Measurements from ENCODE around the gene PPP2R3C.

Gene PPP2R3C

DNA sequence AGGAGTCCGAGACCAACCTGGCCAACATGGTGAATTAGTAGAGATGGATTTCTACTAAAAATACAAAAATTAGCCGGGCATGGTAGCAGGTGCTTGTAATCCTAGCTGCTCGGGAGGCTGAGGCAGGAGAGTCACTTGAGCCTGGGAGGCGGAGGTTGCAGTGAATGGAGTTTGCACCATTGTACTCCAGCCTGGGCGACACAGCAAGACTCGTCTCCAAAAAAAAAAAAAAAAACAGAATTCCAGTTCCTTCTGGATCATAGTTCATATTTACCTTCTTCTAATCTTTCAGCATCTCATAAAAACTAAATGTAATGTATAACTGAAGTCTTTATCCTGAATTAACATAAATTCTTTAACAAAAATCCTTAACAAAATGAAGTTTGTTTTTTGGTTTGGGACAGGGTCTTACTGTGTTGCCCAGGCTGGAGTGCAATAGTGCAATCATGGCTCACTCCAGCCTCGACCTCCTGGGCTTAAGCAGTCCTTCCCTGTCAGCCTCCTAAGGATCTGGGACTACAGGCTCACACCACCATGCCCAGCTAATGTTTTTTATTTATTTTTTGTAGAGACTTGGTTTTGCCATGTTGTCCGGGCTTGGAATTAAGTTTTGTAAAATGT, 38.1 kb downstream of the PPP2R3C start:
- no peak overlapping the region for H3K27ac Mint-ChIP-seq
- no peak overlapping the region for H3K4me3 Mint-ChIP-seq
- no peaks in the 10 kb centered on the region for H3K9me3 Mint-ChIP-seq
- H3K27me3 Mint-ChIP-seq (ENCODE audit: low read depth) = no peaks in the 10 kb centered on the region
- H3K4me1 Mint-ChIP-seq = no peaks in the 10 kb centered on the region
- TF ChIP-seq, protein P1, sequence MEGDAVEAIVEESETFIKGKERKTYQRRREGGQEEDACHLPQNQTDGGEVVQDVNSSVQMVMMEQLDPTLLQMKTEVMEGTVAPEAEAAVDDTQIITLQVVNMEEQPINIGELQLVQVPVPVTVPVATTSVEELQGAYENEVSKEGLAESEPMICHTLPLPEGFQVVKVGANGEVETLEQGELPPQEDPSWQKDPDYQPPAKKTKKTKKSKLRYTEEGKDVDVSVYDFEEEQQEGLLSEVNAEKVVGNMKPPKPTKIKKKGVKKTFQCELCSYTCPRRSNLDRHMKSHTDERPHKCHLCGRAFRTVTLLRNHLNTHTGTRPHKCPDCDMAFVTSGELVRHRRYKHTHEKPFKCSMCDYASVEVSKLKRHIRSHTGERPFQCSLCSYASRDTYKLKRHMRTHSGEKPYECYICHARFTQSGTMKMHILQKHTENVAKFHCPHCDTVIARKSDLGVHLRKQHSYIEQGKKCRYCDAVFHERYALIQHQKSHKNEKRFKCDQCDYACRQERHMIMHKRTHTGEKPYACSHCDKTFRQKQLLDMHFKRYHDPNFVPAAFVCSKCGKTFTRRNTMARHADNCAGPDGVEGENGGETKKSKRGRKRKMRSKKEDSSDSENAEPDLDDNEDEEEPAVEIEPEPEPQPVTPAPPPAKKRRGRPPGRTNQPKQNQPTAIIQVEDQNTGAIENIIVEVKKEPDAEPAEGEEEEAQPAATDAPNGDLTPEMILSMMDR (IDR thresholded peaks at IDR 0.05; ENCODE audit: unreplicated experiment in 3 of 3) = no peak
- peaks cover 54% of the 10 kb centered on the region for H3K36me3 Mint-ChIP-seq (ENCODE audit: low read depth)

DNA sequence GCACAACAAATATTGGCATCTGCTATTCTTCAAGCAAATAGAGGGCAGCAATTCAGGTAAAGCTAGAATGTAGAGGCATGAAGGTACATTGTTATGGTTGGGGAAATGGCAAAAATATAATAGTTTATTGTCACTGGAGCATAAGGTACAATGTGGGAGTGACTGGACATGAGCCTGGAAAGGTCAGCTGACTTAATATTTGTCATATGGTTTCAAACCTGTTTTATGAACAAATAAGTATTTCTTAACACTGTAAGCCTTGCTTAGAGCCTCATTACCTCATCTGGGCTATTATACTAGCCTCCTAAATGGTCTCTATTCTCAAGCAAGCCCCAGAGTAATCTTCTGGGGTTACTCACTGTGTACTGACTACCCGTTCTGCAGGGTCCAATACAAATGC, 42.0 kb downstream of the PPP2R3C start:
- Mint-ChIP-seq H3K36me3 (ENCODE audit: low read depth) (peaks cover 47% of the 10 kb centered on the region), H3K4me3 (no peak overlapping the region), H3K4me1 (no peaks in the 10 kb centered on the region), H3K27ac (no peak overlapping the region), H3K9me3 (no peaks in the 10 kb centered on the region), H3K27me3 (ENCODE audit: low read depth) (no peaks in the 10 kb centered on the region)
- TF ChIP-seq, protein P1 (IDR thresholded peaks at IDR 0.05; ENCODE audit: unreplicated experiment in 3 of 3) = no peak

DNA sequence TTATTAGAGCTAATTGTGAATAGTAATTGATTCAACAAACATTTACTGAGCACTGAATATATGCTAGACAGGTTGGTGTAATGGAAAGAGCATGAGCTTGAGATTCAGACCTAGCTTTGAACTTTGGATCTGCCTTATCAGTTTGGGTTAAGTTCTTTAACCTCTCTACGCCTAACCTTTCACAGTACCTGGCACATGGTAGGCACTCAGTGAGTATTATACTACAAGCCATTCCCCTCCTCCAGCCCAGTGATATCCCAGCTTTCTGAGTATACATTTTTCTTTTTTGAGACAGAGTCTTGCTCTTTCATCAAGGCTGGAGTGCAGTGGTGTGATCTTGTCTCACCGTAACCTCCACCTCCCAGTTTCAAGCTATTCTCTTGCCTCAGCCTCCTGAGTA, 43.7 kb downstream of the PPP2R3C start:
- TF ChIP-seq, protein P1 (IDR thresholded peaks at IDR 0.05; ENCODE audit: unreplicated experiment in 3 of 3) = no peak
- no peaks in the 10 kb centered on the region for H3K4me1 Mint-ChIP-seq
- no peaks in the 10 kb centered on the region for H3K27me3 Mint-ChIP-seq (ENCODE audit: low read depth)
- H3K27ac Mint-ChIP-seq = no peak overlapping the region
- no peak overlapping the region for H3K4me3 Mint-ChIP-seq
- H3K36me3 Mint-ChIP-seq (ENCODE audit: low read depth) = peaks cover 50% of the 10 kb centered on the region
- peaks cover 3% of the 10 kb centered on the region for H3K9me3 Mint-ChIP-seq

DNA sequence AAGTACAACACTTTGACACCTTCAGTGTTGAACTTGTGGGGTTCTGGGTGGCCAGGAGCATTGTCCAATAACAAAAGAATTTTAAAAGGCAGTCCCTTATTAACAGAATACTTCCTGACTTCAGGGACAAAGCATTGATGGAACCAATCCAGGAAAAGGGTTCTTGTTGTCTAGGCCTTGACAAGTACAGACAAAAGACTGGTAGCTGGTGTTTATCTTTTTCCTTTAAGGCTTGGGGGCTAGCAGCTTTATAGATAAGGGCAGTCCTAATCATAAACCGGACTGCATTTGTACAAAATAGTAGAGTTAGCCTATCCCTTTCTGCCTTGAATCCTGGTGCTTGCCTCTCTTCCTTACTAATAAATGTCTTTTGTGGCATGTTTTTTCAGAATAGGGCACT, 48.3 kb downstream of the PPP2R3C start:
- H3K27ac Mint-ChIP-seq = no peak overlapping the region
- no peaks in the 10 kb centered on the region for H3K27me3 Mint-ChIP-seq (ENCODE audit: low read depth)
- H3K4me3 Mint-ChIP-seq = no peak overlapping the region
- TF ChIP-seq, protein P1 (IDR thresholded peaks at IDR 0.05; ENCODE audit: unreplicated experiment in 3 of 3) = no peak
- H3K9me3 Mint-ChIP-seq = peaks cover 7% of the 10 kb centered on the region
- peaks cover 62% of the 10 kb centered on the region for H3K36me3 Mint-ChIP-seq (ENCODE audit: low read depth)
- no peaks in the 10 kb centered on the region for H3K4me1 Mint-ChIP-seq

DNA sequence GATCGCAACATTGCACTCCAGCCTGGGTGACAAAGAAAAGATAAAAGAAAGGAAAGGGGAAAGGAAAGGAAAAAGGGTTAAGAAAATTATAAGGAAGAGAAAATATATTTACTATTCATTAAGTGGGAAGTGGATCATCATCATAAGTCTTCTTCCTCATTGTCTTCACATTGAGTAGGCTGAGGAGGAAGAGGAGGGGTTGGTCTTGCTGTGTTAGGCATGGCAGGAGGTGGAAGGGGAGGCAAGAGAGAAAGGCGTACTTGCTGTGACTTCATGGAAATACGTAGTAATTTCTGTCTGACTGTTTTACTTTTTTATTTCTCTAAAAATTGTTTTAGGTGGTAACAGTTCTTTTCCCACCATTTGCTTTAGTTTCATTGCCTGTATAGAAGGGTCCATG, 49.6 kb downstream of the PPP2R3C start:
- Mint-ChIP-seq H3K9me3 (peaks cover 7% of the 10 kb centered on the region), H3K36me3 (ENCODE audit: low read depth) (peaks cover 70% of the 10 kb centered on the region), H3K27ac (no peak overlapping the region), H3K4me1 (no peaks in the 10 kb centered on the region), H3K27me3 (ENCODE audit: low read depth) (no peaks in the 10 kb centered on the region), H3K4me3 (no peak overlapping the region)
- TF ChIP-seq, protein P1 (IDR thresholded peaks at IDR 0.05; ENCODE audit: unreplicated experiment in 3 of 3) = no peak
